NOMO-1 treated with dmso at 0.1 percent for 144 hours (cell line): ENCODE results near the gene C3orf18.

ENCODE experiments used
- DNase-seq: peaks from one replicate; lab custom pipeline; 2025; ENCODE audit not compliant: unreplicated experiment; lab: John Stamatoyannopoulos, UW

C3orf18 gene

GRCh38 chr3:50567386-50568167 is at the start of gene C3orf18:
C3orf18 (minus strand) TSS chr3:50567747; CDS start chr3:50565699, 2,048 bp downstream.
- DNase-seq, result peak; percentile 89

GRCh38 chr3:50616770-50617095 is 49.2 kb upstream of the C3orf18 start:
- peak; percentile 91 for DNase-seq

- DNase-seq, result peak; percentile 61
Observed at GRCh38 chr3:50616003-50616769, 48.6 kb upstream of the C3orf18 start.

- no peak for DNase-seq
Observed at GRCh38 chr3:50615190-50615589, 47.6 kb upstream of the C3orf18 start.

GRCh38 chr3:50612970-50613846 is 45.7 kb upstream of the C3orf18 start:
- no peak for DNase-seq

GRCh38 chr3:50612234-50612882 is 44.8 kb upstream of the C3orf18 start:
- DNase-seq, result no peak

GRCh38 chr3:50611464-50612233 is 44.1 kb upstream of the C3orf18 start, which contains the start of gene CISH:
CISH (minus strand) TSS chr3:50611774; CDS start chr3:50611650, 124 bp downstream.
- peak; percentile 95 for DNase-seq

- DNase-seq, result no peak
Observed at GRCh38 chr3:50610992-50611463, 43.5 kb upstream of the C3orf18 start.

- DNase-seq, result no peak
Observed at GRCh38 chr3:50610181-50610971, 42.8 kb upstream of the C3orf18 start.

GRCh38 chr3:50609763-50610085 is 42.2 kb upstream of the C3orf18 start:
- DNase-seq, result no peak

- no peak for DNase-seq
Observed at GRCh38 chr3:50609071-50609762, 41.7 kb upstream of the C3orf18 start.

- no peak for DNase-seq
Observed at GRCh38 chr3:50608278-50608677, 40.7 kb upstream of the C3orf18 start.

GRCh38 chr3:50607271-50608091 is 39.9 kb upstream of the C3orf18 start:
- no peak for DNase-seq

- no peak for DNase-seq
Observed at GRCh38 chr3:50606596-50606995, 39.0 kb upstream of the C3orf18 start.

- DNase-seq, result no peak
Observed at GRCh38 chr3:50605901-50606326, 38.4 kb upstream of the C3orf18 start.

GRCh38 chr3:50604628-50605588 is 37.4 kb upstream of the C3orf18 start:
- peak; percentile 20 for DNase-seq
